UCSD-AML1 (cell line): ENCODE results near the gene HBD.

Experiments used
- DNase-seq: peaks from one replicate; lab custom pipeline; 2025; ENCODE audit not compliant: unreplicated experiment; lab: John Stamatoyannopoulos, UW

The HBD gene

DNA sequence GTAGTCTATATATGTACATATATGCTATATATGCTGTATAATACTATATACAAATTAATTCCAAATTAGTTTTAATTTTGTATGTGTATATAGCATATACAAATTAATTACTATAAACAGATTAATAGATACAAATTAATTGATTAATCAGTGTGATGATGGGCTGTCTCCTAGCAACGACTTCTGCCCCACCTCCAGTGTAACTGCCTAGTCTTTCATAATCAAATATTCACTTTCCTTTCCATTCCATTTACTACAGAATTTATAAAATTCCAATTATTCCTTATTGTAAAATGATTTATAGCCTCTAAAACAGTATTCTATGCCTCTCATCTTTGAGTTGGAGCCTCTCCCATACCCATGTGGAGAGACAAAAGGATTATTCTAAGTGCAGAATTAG, 976 bp downstream of the HBD start:
- no peak for DNase-seq

DNA sequence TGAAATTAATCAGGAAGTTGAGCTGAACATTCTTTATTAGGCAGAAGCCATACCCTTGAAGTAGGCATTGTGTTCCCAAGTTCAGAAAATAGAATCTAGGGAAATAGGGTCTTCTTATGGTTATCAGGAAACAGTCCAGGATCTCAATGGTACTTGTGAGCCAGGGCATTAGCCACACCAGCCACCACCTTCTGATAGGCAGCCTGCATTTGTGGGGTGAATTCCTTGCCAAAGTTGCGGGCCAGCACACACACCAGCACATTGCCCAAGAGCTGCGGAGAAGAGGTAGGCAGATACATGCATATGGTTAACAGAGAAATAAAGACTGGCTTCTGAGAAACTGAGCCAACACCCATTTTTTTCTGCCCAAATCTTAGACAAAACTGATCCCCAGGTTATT, 1.5 kb downstream of the HBD start:
- DNase-seq = no peak

DNA sequence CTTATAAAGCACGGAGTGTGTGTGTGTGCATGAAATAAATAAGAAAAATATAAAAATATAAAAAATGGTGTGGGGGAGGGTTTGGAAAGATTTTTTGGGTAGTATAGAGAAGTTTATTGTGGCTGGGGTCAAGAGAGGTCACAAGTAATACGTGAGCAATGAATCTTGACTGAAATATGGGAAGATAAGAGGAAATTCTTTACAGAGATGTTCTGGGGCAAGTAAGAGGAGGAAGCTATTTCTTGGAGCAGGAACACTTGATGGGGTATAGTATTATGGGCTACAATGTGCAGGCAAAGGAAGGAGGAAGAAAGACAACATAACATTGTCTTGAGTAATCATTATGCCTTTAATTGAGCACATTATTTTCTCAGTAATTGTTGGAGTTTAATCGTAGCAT, 2.1 kb downstream of the HBD start:
- DNase-seq = no peak

GRCh38 chr11:5231111-5231510, 3.2 kb downstream of the HBD start:
- DNase-seq = no peak

GRCh38 chr11:5230266-5230665, 4.0 kb downstream of the HBD start:
- no peak for DNase-seq

DNA sequence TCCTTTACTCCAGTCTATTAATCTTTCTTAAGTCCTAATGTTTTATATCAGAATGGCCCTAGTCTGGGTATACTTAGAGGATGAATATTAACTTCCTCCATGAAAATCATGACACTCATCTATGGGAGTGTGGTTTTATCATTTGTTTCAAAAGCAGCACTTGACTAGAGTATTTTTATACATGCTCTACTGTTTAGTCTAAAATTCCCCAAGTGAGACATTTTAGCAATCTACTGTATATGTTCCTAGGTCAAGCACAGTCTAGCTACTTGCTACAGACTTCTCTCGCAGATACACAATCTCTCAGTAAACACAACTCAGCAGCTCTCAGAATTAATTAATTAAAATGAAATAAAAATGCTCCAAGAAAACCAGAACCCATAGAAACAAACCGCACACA, 4.5 kb downstream of the HBD start:
- DNase-seq = no peak

GRCh38 chr11:5229356-5229755, 4.9 kb downstream of the HBD start:
- no peak for DNase-seq

- DNase-seq = no peak
These were observed 6.2 kb downstream of the HBD start for GRCh38 chr11:5228124-5228523.

- no peak for DNase-seq
These were observed 6.6 kb downstream of the HBD start for GRCh38 chr11:5227681-5228080.

DNA sequence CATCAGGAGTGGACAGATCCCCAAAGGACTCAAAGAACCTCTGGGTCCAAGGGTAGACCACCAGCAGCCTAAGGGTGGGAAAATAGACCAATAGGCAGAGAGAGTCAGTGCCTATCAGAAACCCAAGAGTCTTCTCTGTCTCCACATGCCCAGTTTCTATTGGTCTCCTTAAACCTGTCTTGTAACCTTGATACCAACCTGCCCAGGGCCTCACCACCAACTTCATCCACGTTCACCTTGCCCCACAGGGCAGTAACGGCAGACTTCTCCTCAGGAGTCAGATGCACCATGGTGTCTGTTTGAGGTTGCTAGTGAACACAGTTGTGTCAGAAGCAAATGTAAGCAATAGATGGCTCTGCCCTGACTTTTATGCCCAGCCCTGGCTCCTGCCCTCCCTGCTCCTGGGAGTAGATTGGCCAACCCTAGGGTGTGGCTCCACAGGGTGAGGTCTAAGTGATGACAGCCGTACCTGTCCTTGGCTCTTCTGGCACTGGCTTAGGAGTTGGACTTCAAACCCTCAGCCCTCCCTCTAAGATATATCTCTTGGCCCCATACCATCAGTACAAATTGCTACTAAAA, 7.5 kb downstream of the HBD start, which contains the start of gene HBB:
TSS of gene HBB (minus strand) at position 340 of the 579 bp plus-strand sequence. CDS start at position 290, 50 bp downstream.
- DNase-seq = no peak

- DNase-seq = no peak
These were observed 8.8 kb downstream of the HBD start for GRCh38 chr11:5225480-5225871.

GRCh38 chr11:5224538-5225479, 9.5 kb downstream of the HBD start:
- DNase-seq = no peak

- DNase-seq = no peak
These were observed 10.6 kb downstream of the HBD start for GRCh38 chr11:5223686-5224085.

GRCh38 chr11:5223146-5223545, 11.1 kb downstream of the HBD start:
- no peak for DNase-seq

DNA sequence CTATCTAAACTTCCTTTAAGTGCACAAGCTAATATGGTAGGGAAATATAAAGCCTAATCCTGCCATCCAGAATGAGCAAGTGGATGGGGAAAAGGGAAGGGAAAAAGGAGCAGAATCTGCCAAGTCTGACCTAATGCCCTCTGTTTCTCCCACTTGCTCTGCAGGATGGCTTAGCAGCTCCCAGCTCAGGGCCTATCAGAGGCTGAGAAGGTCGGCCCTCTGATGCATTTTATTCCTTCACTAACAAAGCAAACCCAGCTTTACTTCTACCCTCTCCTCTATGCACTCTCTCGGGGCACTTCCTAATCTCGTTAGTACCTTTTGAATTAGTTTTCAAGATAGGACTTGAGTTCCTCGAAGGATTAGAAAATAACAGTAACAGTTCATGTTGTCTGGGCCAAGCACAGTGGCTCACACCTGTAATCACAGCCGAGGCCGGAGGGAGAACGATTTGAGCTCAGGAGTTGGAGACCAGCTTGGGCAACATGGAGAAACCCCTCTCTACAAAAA, 23.9 kb downstream of the HBD start:
- no peak for DNase-seq

DNA sequence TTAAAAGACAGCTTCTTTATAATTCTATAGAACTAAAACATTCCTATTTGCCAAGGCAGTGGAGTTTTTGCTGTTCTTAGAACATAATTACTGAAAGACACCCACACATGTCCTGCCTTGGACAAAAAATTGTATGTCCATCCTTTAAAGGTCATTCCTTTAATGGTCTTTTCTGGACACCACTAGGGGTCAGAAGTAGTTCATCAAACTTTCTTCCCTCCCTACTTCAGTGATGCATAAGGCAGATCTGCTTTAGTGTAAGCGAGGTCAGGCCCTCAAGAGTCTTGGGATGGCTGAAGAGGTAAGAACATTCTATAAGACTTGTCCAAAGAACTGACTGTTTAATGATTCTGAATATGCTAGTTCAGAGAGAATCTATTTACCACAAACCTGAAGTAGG, 29.5 kb downstream of the HBD start:
- no peak for DNase-seq

GRCh38 chr11:5203366-5203765, 30.9 kb downstream of the HBD start:
- no peak for DNase-seq

GRCh38 chr11:5200582-5200981, 33.7 kb downstream of the HBD start, which contains the start of gene OR51V1:
TSS of gene OR51V1 (minus strand) at chr11:5200682. CDS start at chr11:5200682, 0 bp downstream.
- no peak for DNase-seq

DNA sequence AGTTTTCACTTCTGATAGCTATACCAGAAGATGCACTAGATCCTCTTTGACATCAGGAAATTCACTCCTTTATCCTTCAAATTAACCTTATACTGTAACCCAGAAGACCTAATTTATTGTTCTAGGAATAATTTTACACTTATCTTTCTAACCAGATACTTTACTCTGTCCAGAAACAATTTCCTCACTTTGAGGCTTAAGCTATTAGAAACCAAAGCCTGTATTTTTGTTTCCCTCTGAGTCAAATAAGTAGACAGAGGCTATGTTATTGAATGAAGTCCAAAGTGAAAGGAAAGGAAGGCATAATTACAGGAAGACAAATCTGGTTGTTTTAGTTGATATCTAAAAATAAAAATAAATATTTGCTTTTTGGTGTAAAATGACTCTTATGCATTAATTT, 36.0 kb downstream of the HBD start:
- no peak for DNase-seq

DNA sequence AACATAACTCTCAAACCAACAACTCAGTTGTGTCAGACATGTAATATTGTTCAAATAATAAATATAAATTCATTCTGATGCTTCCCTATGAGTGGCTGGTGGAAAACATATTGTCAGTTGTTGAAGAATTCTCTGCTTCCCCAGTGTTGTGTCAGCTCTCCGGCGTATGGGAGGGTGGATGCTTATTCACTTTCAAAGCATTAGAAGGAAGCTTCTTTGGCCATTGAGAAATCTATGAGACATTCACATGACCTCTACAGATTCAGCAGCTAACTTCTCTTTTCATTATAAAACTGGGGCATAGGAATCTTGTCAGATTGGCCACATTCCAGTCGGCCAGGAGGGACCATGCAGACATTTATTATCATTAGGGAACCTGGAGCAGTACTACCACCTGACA, 36.7 kb downstream of the HBD start:
- no peak for DNase-seq

DNA sequence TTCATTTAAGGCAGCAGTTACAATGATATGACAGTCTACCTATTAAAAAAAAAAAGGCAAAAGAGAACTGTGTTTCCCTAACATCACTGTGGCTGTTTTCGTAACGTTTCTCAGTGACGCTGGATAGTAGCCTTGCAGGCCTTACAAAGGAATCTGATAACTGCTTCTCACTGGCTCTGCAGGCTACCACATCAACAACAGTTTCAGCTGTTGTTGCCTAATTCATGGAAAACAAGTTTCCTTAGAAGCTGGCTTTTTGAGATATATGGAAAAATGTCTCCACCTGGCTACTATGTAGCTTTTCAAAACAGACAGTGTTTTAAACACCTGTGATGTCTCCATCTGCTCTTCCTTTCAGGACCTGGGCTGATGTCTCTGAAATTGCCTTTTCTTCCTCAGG, 37.6 kb downstream of the HBD start:
- DNase-seq = no peak

DNA sequence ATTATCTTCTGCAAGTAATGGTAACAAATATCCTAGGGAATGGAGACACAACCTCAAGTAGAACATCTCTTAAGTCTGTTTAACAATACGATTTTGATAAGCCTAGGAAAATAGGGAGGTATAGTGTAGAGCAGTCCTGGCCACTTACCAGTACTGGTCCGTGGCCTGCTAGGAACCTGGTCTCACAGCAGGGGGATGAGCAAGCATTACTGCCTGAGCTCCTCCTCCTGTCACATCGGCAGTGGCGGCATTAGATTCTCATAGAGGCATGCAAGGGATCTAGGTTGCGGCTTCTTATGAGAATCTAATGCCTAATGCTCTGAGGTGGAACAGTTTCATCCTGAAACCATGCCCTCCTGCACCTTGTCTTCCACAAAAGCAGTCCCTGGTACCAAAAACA, 38.2 kb downstream of the HBD start:
- no peak for DNase-seq
